ENCODE data around the gene SLC6A13. TPM values are rescaled to one million over a fixed set of nuclear protein-coding genes. Genes with fewer than 3 reads are reported as not detected.

Gene SLC6A13
- total RNA-seq, 4 donors from 2014 or later = not detected

- Histone ChIP-seq H3K9me3 (no peaks in the 10 kb centered on the region), H3K36me3 (no peaks in the 10 kb centered on the region), H3K27me3 (peaks cover 0 to 34% (median 0%) of the 10 kb centered on the region in 4 donors), H3K4me1 (peaks cover 15 to 19% (median 17%) of the 10 kb centered on the region in 4 donors), H3K4me3 (no peak overlapping the region), H3K27ac (replicated peaks in 1 of 4) (no peak overlapping the region)
- WGBS = 79% methylated on average over 6 of the region's 11 CpGs
- intact Hi-C loops (cut with DNase I) = no loop called here
- no peak for DNase-seq (ENCODE audit: extremely low spot score)
- TF ChIP-seq, protein P1, sequence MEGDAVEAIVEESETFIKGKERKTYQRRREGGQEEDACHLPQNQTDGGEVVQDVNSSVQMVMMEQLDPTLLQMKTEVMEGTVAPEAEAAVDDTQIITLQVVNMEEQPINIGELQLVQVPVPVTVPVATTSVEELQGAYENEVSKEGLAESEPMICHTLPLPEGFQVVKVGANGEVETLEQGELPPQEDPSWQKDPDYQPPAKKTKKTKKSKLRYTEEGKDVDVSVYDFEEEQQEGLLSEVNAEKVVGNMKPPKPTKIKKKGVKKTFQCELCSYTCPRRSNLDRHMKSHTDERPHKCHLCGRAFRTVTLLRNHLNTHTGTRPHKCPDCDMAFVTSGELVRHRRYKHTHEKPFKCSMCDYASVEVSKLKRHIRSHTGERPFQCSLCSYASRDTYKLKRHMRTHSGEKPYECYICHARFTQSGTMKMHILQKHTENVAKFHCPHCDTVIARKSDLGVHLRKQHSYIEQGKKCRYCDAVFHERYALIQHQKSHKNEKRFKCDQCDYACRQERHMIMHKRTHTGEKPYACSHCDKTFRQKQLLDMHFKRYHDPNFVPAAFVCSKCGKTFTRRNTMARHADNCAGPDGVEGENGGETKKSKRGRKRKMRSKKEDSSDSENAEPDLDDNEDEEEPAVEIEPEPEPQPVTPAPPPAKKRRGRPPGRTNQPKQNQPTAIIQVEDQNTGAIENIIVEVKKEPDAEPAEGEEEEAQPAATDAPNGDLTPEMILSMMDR (IDR thresholded peaks at IDR 0.05) = no peak
- TF ChIP-seq POLR2AphosphoS5 (IDR thresholded peaks at IDR 0.05) = no peak
Observed at GRCh38 chr12:186006-186625, 76.5 kb downstream of the SLC6A13 start.

DNA sequence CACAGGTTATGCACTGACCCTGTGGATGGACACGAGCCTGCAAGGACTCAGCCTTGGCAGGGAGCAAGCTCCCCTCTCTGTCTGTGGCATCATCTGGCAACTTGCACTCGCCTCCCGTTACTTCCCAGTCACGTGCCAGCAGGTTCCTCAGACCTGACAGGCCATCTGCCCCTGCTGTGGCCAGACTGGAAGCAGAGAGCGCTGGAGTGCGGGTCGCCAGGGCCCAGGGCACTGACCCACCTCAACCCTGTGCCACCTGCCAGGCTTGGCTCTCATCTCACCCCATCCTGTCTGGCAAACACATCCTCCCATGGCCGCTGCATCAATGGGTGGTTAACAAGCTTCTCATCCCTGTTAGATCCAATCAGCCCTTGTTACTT, 77.1 kb downstream of the SLC6A13 start:
- peaks cover 17 to 19% (median 18%) of the 10 kb centered on the region in 4 donors for H3K4me1 ChIP-seq
- TF ChIP-seq, protein P1 (IDR thresholded peaks at IDR 0.05) = no peak
- no peak for TF ChIP-seq EP300 (IDR thresholded peaks at IDR 0.05)
- no peak for TF ChIP-seq POLR2A (IDR thresholded peaks at IDR 0.05; ENCODE audit: low read depth)
- no peak for TF ChIP-seq POLR2AphosphoS5 (IDR thresholded peaks at IDR 0.05)
- peaks cover 0 to 29% (median 0%) of the 10 kb centered on the region in 4 donors for H3K27me3 ChIP-seq
- no peak overlapping the region for H3K27ac ChIP-seq (replicated peaks in 1 of 4)
- 76% methylated on average over 8 of the region's 8 CpGs for WGBS
- no peaks in the 10 kb centered on the region for H3K36me3 ChIP-seq
- no peak for DNase-seq (ENCODE audit: extremely low spot score)
- H3K9me3 ChIP-seq = no peaks in the 10 kb centered on the region
- H3K4me3 ChIP-seq = no peak overlapping the region
- intact Hi-C loops (cut with DNase I) = no loop called here

DNA sequence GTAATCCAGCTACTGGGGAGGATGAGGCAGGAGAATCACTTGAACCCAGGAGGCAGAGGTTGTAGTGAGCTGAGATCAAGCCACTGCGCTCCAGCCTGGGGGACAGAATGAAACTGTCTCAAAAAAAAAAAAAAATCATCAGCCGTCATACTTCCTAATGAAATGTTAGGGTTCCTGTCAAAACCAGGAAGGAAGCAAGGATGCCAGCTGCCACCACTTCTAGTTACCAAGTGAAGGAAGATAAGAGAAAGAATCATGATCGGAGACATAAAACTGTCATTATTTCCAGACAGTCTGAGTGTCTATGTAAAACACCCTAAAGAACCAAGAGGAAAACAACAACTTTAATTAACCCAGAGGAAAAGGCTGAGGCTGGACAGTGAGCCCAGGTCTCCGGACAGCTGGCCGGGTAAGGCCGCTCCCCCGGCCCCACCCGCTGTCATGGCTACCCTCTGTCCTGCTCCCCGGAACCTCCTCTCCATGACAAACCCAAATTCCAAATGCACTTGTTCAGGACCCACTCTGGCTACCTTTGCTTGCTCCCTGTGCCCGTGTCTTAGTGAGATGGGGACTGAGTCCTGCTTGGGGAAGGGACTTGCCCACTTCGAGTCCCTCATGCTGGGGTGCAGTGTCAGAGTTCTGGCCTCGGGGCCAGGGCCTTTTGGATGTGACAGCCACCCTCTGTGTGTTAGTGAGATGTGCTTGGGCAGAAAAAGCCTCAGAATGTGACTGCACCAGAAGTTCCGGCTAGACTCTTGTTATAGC, 77.6 kb downstream of the SLC6A13 start:
- H3K27ac ChIP-seq (replicated peaks in 1 of 4) = no peak overlapping the region
- H3K4me1 ChIP-seq = peaks cover 18 to 22% (median 20%) of the 10 kb centered on the region in 4 donors
- 78% methylated on average over 12 of the region's 13 CpGs for WGBS
- H3K9me3 ChIP-seq = no peaks in the 10 kb centered on the region
- H3K4me3 ChIP-seq = no peak overlapping the region
- peaks cover 0 to 24% (median 0%) of the 10 kb centered on the region in 4 donors for H3K27me3 ChIP-seq
- no peaks in the 10 kb centered on the region for H3K36me3 ChIP-seq
- no peak for DNase-seq (ENCODE audit: extremely low spot score)
- intact Hi-C loops (cut with DNase I) = no loop called here
- TF ChIP-seq EP300 (IDR thresholded peaks at IDR 0.05) (no peak), POLR2AphosphoS5 (IDR thresholded peaks at IDR 0.05) (no peak), POLR2A (IDR thresholded peaks at IDR 0.05; ENCODE audit: low read depth) (no peak)
- TF ChIP-seq, protein P1 (IDR thresholded peaks at IDR 0.05) = no peak

GRCh38 chr12:182381-182892, 80.2 kb downstream of the SLC6A13 start:
- TF ChIP-seq POLR2AphosphoS5 (IDR thresholded peaks at IDR 0.05) (no peak), POLR2A (IDR thresholded peaks at IDR 0.05; ENCODE audit: low read depth) (no peak), EP300 (IDR thresholded peaks at IDR 0.05) (no peak)
- TF ChIP-seq, protein P1 (IDR thresholded peaks at IDR 0.05) = no peak
- intact Hi-C loops (cut with DNase I) = no loop called here

More at GRCh38 chr12:182381-182892, 80.2 kb downstream of the SLC6A13 start:
- Histone ChIP-seq H3K36me3 (no peaks in the 10 kb centered on the region), H3K4me3 (no peak overlapping the region), H3K27me3 (peaks cover 0 to 21% (median 0%) of the 10 kb centered on the region in 4 donors), H3K9me3 (no peaks in the 10 kb centered on the region), H3K27ac (replicated peaks in 1 of 4) (no peak overlapping the region), H3K4me1 (peaks cover 19 to 31% (median 20%) of the 10 kb centered on the region in 4 donors)
- 56% methylated on average over 4 of the region's 10 CpGs for WGBS
- no peak for DNase-seq (ENCODE audit: extremely low spot score)
